GM19238 (cell line): ENCODE data around the gene OPA3.
A peak's percentile ranks its signal among the peaks of the same experiment; 100 is the strongest.

Source experiments
- DNase-seq: peaks from one replicate; pipeline ENCODE4 v3.0.0; 2011; ENCODE audit warnings: low spot score; ENCODE audit not compliant: insufficient read length

The OPA3 gene

DNA sequence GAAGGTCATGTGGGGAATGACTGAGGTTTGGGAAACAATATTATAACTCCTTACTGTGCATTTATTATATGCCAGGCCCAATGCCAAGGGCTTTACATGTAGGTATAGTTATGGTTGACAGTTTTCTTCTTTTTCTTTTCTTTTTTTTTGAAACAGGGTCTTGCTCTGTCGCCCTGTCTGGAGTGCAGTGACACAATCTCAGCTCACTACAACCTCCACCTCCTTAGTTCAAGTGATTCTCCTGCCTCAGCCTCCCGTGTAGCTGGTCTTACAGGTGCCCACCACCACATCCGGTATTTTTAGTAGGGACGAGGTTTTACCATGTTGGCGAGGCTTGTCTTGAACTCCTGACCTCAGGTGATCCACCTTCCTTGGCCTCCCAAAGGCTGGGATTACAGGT, 101.6 kb downstream of the OPA3 start:
- DNase-seq, result no peak

- DNase-seq, result peak; percentile 74
These were observed 106.0 kb downstream of the OPA3 start for GRCh38 chr19:45478454-45479238.

- DNase-seq, result no peak
These were observed 106.7 kb downstream of the OPA3 start for GRCh38 chr19:45477713-45478453.
